Breast epithelium (tissue), 4 donors: ENCODE measurements around the gene CORO2B. TPM values are rescaled to one million over a fixed set of nuclear protein-coding genes. Genes with fewer than 3 reads are reported as not detected.

Experiments used
- DNase-seq, 2 donors: peaks; one replicate each; pipeline ENCODE4 v3.0.0-alpha.2; 2019; ENCODE audit warnings: low spot score in 2 of 2
- H3K27ac ChIP-seq, 2 donors: fragments of 200-600 bp; sonication (generic) in 1 of 2; one replicate each; pipeline ENCODE4 v1.5.1; 2016 to 2019; ENCODE audit warnings: mild to moderate bottlenecking in 1 of 2
- H3K27me3 ChIP-seq, 2 donors: fragments of 200-600 bp; sonication (generic) in 1 of 2; one replicate each; pipeline versions ENCODE4 v1.5.1 to v1.6.0; 2017 to 2019; ENCODE audit warnings: control low read depth in 1 of 2, mild to moderate bottlenecking in 1 of 2
- H3K36me3 ChIP-seq: fragments of 200-600 bp; one replicate; pipeline ENCODE4 v1.5.1; 2019
- H3K4me1 ChIP-seq, 2 donors: fragments of 200-600 bp; sonication (generic); one replicate each; pipeline ENCODE4 v1.5.1; 2016 to 2019; ENCODE audit warnings: control low read depth in 1 of 2
- H3K4me3 ChIP-seq, 3 donors: fragments of 200-600 bp; sonication (generic); 1 replicate in 2 of 3; 2 replicates in 1 of 3; pipeline ENCODE4 v1.5.1; 2016 to 2019; ENCODE audit warnings: mild to moderate bottlenecking in 3 of 3, moderate library complexity in 2 of 3
- H3K9me3 ChIP-seq, 2 donors: fragments of 200-600 bp; sonication (generic) in 1 of 2; one replicate each; pipeline ENCODE4 v1.5.1; 2016 to 2019; ENCODE audit warnings: control low read depth in 1 of 2
- CTCF ChIP-seq, 3 donors: fragments of 450-650 bp; IDR thresholded peaks; one replicate each; pipeline ENCODE4 v1.5.1; 2016 to 2017; ENCODE audit warnings: antibody characterized with exemption in 3 of 3, mild to moderate bottlenecking in 3 of 3, moderate library complexity in 3 of 3
- POLR2A ChIP-seq: fragments of 450-650 bp; IDR thresholded peaks from one replicate; pipeline ENCODE4 v1.6.1; 2016; ENCODE audit warnings: antibody characterized with exemption, mild to moderate bottlenecking, moderate library complexity
- POLR2AphosphoS5 ChIP-seq, 3 donors: sonication (generic); formaldehyde crosslinking; IDR thresholded peaks; one replicate each; pipeline ENCODE4 v1.6.1; 2017; ENCODE audit warnings: antibody characterized with exemption in 3 of 3
- intact Hi-C: fragments of 100-400 bp; cut with DNase I; formaldehyde crosslinking; loops from one replicate; pipeline ENCODE4 v1.15.1; 2023; ENCODE audit warnings: low total_unique reads
- total RNA-seq, 3 donors: library from RNA; depleted of rRNA; stranded (reverse); fragments of >200 nt; gene quantifications; one replicate each; pipeline ENCODE4 v1.1.0, GENCODE V29; 2016

The CORO2B gene
- total RNA-seq, 3 donors from 2014 or later = 2.9 to 11.2 (median 3.5) TPM

- TF ChIP-seq CTCF (IDR thresholded peaks at IDR 0.05) (no peak), POLR2A (no peak), POLR2AphosphoS5 (IDR thresholded peaks at IDR 0.05) (no peak)
- intact Hi-C loops = no loop called here
- no peaks in the 10 kb centered on the region for H3K4me1 ChIP-seq
- no peak overlapping the region for H3K4me3 ChIP-seq
- DNase-seq = peak in 1 of 2 donors; percentile 3
- H3K36me3 ChIP-seq = no peaks in the 10 kb centered on the region
- H3K27me3 ChIP-seq = no peaks in the 10 kb centered on the region
- no peak overlapping the region for H3K27ac ChIP-seq
- no peaks in the 10 kb centered on the region for H3K9me3 ChIP-seq
Measured at GRCh38 chr15:68658641-68659358, 80.0 kb downstream of the CORO2B start.

DNA sequence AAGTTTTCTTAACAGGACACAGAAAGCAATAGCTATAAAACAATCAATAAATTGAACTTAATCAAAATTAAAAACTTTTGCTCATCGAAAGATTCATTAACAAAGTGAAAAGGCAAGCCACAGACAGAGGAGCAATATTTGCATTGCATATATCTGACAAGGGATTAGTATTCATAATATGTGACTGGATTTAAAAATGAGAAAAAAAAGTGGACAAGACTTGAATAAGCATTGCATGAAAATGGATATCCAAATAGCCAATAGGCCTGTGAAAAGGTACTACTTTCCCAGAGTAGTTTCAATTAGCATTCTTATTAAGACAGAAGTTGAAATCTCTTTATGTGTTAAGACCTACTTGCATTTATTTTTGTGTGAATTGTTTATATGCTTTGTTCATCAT is 84.7 kb downstream of the CORO2B start:
- Histone ChIP-seq H3K4me3 (no peak overlapping the region), H3K27me3 (no peaks in the 10 kb centered on the region), H3K9me3 (no peaks in the 10 kb centered on the region), H3K4me1 (no peaks in the 10 kb centered on the region), H3K36me3 (no peaks in the 10 kb centered on the region), H3K27ac (no peak overlapping the region)
- TF ChIP-seq CTCF (IDR thresholded peaks at IDR 0.05) (no peak), POLR2A (no peak), POLR2AphosphoS5 (IDR thresholded peaks at IDR 0.05) (no peak)
- no peak for DNase-seq
- intact Hi-C loops = no loop called here

DNA sequence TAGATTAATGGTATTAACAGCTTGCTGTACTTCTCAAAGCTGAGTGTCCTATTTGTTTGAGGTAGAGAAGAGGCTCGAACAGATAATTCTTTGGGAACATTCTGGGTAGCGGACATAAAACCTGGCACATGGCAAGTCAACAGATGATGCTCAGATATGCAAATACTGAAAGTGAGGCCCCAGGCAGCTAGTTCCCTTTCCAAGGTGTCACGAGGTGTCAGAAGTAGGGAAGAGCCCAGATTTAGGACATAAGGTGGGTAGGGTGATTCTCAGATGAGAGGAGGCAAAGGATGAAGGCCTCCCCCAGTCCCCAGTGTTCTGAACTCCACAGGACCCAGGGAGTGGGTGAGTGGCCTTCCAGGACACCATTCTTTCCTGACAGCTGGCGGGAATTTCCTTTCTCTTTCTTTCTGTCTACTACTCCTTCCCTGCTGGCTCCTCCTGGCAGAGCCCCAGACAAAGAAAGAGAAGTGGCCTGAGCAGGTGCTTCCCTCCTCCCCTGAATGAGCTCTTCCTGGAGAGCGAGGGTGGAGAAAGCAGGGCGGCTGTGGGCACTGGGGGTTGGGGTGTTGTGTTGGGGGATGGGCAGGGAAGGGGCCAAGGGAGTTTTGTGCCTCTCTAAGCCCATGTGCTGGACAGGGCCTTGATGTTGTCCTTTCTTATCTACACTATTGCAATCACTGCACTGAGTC is 87.5 kb downstream of the CORO2B start:
- intact Hi-C loops = no loop called here
- TF ChIP-seq POLR2AphosphoS5 (IDR thresholded peaks at IDR 0.05) = no peak
- TF ChIP-seq CTCF (IDR thresholded peaks at IDR 0.05) = no peak
- TF ChIP-seq POLR2A = no peak

GRCh38 chr15:68666812-68667450 is 88.1 kb downstream of the CORO2B start:
- intact Hi-C loops = no loop called here
- Histone ChIP-seq H3K36me3 (no peaks in the 10 kb centered on the region), H3K4me1 (no peaks in the 10 kb centered on the region), H3K27ac (no peak overlapping the region), H3K27me3 (no peaks in the 10 kb centered on the region), H3K9me3 (no peaks in the 10 kb centered on the region), H3K4me3 (no peak overlapping the region)
- DNase-seq = no peak
- TF ChIP-seq POLR2AphosphoS5 (IDR thresholded peaks at IDR 0.05) = no peak
- no peak for TF ChIP-seq POLR2A
- TF ChIP-seq CTCF (IDR thresholded peaks at IDR 0.05) = no peak

More for the DNA sequence above, 87.5 kb downstream of the CORO2B start:
- no peaks in the 10 kb centered on the region for H3K27me3 ChIP-seq
- DNase-seq = no peak
- no peaks in the 10 kb centered on the region for H3K4me1 ChIP-seq
- no peaks in the 10 kb centered on the region for H3K9me3 ChIP-seq
- H3K4me3 ChIP-seq = no peak overlapping the region
- H3K27ac ChIP-seq = no peak overlapping the region
- H3K36me3 ChIP-seq = no peaks in the 10 kb centered on the region
